Transverse colon (tissue), 4 donors: ENCODE measurements around the gene ASTN1. TPM values are rescaled to one million over a fixed set of nuclear protein-coding genes. Genes with fewer than 3 reads are reported as not detected.

Experiments
- DNase-seq: peaks from one replicate; pipeline ENCODE4 v3.0.0-alpha.2; 2019
- H3K27ac ChIP-seq, 4 donors: fragments of 200-600 bp; sonication (generic); 2 replicates each; pipeline ENCODE4 v1.5.1; 2016 to 2018; ENCODE audit warnings: inconsistent platforms in 4 of 4
- H3K27me3 ChIP-seq: fragments of 200-600 bp; sonication (generic); 2 replicates; pipeline ENCODE4 v1.5.1; 2017; ENCODE audit warnings: inconsistent platforms
- H3K36me3 ChIP-seq, 4 donors: fragments of 200-600 bp; sonication (generic); 2 replicates each; pipeline ENCODE4 v1.5.1; 2017 to 2019; ENCODE audit warnings: inconsistent platforms in 4 of 4
- H3K4me1 ChIP-seq, 4 donors: fragments of 200-600 bp; sonication (generic); 2 replicates each; pipeline ENCODE4 v1.5.1; 2017 to 2020; ENCODE audit warnings: inconsistent platforms in 4 of 4
- H3K4me3 ChIP-seq, 4 donors: fragments of 200-600 bp; sonication (generic); 1 replicate in 1 of 4; 2 replicates in 3 of 4; pipeline versions ENCODE4 v1.5.1 to v1.6.1; 2017 to 2019; ENCODE audit warnings: inconsistent platforms in 4 of 4
- H3K9me3 ChIP-seq, 2 donors: fragments of 200-600 bp; sonication (generic); 2 replicates each; pipeline ENCODE4 v1.5.1; 2017 to 2019; ENCODE audit warnings: inconsistent platforms in 2 of 2
- EP300 ChIP-seq: sonication (generic); formaldehyde crosslinking; IDR thresholded peaks from one replicate; pipeline ENCODE4 v1.6.1; 2017; ENCODE audit warnings: antibody characterized with exemption, low read depth
- POLR2A ChIP-seq: fragments of 450-650 bp; IDR thresholded peaks from one replicate; pipeline ENCODE4 v1.6.1; 2016; ENCODE audit warnings: antibody characterized with exemption, mild to moderate bottlenecking, moderate library complexity
- POLR2AphosphoS5 ChIP-seq, 3 donors: sonication (generic); formaldehyde crosslinking; IDR thresholded peaks; one replicate each; pipeline ENCODE4 v1.6.1; 2016; ENCODE audit warnings: antibody characterized with exemption in 3 of 3
- WGBS, 2 donors: methylation state at CpG; one replicate each; pipeline ENCODE4 v1.1.5; 2018; ENCODE audit warnings: low coverage in 1 of 2; 5-methylcytosine and 5-hydroxymethylcytosine counted together
- in situ Hi-C, 4 donors: fragments of 200-750 bp; cut with MboI; loops; one replicate each; pipeline versions ENCODE4 v1.15.0 to v1.15.1; 2017; ENCODE audit warnings: low sequenced_read_pairs in 3 of 4, low pct_ligation_motif_present in 1 of 4, low pct_unique_long_range_greater_than_20kb in 1 of 4
- intact Hi-C: fragments of 100-400 bp; cut with DNase I; formaldehyde crosslinking; loops from one replicate; pipeline ENCODE4 v1.15.1; 2023; ENCODE audit warnings: low total_unique reads
- total RNA-seq, 4 donors: library from RNA; depleted of rRNA; stranded (reverse); fragments of >200 nt; gene quantifications; one replicate each; pipeline ENCODE4 v1.1.0, GENCODE V29; 2016
- TF ChIP-seq, protein P1 (sequence below), 5 experiments: fragments of 200-600 bp in 3 of 5; fragments of 450-650 bp in 2 of 5; sonication (generic) in 3 of 5; IDR thresholded peaks; 1 replicate in 2 of 5; 2 replicates in 3 of 5; pipeline ENCODE4 v1.5.1; 2016 to 2017; ENCODE audit warnings: antibody characterized with exemption in 5 of 5, inconsistent platforms in 3 of 5, mild to moderate bottlenecking in 2 of 5, moderate library complexity in 1 of 5

The ASTN1 gene
- total RNA-seq, 4 donors from 2014 or later = 0.27 to 3.0 (median 0.74) TPM

DNA sequence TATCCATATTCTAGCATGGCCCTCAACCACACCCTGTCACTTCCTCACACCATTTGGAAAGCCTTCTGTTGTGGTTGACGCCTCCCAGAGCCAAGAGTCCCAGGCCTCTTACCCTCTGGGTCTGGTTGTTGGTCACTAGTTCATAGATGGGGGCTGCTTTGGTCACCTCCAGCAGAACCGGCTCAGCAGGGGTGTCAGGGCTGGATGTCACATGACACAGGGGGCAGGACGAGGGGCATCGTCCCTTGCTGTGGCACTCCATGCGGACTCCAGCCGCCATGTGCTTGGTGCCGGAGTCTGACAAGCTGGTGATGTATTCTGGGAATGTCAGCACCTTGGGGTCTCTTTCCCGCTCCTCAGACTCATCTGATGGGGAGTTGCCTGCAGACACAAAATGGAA is 270.1 kb downstream of the ASTN1 start:
- Histone ChIP-seq H3K4me1 (peaks cover 0 to 7% (median 3%) of the 10 kb centered on the region in 4 donors), H3K36me3 (no peaks in the 10 kb centered on the region), H3K4me3 (no peak overlapping the region), H3K9me3 (no peaks in the 10 kb centered on the region), H3K27ac (no peak overlapping the region), H3K27me3 (peaks cover 7% of the 10 kb centered on the region)
- intact Hi-C loops (loop anchor here (10.0 kb wide), 1 partner anchor 1040 kb away; no protein-coding TSS in a partner anchor), in situ Hi-C loops (loop anchor here in 3 of 4 donors (10.0 to 25.0 kb wide), 3 partner anchors 280 to 1043 kb away; partner anchors contain the start of gene BRINP2 (in 1 of the 3))
- DNase-seq = no peak
- TF ChIP-seq POLR2A = no peak
- no peak for TF ChIP-seq POLR2AphosphoS5 (IDR thresholded peaks at IDR 0.05)
- no peak for TF ChIP-seq EP300
- TF ChIP-seq, protein P1, sequence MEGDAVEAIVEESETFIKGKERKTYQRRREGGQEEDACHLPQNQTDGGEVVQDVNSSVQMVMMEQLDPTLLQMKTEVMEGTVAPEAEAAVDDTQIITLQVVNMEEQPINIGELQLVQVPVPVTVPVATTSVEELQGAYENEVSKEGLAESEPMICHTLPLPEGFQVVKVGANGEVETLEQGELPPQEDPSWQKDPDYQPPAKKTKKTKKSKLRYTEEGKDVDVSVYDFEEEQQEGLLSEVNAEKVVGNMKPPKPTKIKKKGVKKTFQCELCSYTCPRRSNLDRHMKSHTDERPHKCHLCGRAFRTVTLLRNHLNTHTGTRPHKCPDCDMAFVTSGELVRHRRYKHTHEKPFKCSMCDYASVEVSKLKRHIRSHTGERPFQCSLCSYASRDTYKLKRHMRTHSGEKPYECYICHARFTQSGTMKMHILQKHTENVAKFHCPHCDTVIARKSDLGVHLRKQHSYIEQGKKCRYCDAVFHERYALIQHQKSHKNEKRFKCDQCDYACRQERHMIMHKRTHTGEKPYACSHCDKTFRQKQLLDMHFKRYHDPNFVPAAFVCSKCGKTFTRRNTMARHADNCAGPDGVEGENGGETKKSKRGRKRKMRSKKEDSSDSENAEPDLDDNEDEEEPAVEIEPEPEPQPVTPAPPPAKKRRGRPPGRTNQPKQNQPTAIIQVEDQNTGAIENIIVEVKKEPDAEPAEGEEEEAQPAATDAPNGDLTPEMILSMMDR (IDR thresholded peaks at IDR 0.05) = no peak
- WGBS, 2 donors = 84% methylated on average over 8 of the region's 8 CpGs; no CpG with 5 or more reads in 1 of the 2 donors

DNA sequence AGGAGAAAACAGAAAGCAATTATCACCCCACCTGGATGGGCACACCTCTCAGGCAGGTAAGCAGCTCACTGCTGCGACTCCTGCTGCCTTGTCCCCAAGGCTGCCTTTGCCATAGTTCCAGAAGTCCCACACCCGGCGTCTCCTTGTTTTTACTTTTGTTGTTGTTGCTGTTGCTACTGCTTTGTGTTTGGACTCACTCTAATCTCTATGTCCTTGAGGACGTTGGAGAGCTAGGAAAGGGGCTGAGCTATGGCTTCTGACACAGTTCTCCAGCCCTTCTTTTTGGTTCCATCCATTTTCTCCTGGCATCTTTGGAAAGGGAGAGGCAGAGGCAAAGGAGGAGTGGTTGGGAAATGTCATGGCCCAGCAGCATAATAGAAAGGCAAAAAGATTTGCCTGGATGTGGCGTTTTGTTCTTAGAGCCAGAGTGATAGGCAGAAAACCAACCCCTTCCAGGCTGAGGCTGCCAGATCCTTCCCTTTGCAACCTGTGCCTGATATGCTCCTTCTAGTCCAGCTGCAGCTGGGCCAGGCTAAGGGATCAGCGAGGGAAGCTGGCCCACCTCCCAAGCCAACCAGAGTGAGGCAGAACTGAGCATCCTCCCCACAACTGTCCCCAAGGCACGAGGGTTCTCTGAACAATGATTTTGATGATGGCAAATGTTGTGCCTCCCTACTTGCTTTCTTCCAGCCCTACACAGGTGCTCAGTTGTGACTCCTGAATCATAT is 270.7 kb downstream of the ASTN1 start:
- Histone ChIP-seq H3K27ac (no peak overlapping the region), H3K4me1 (peaks cover 0 to 7% (median 3%) of the 10 kb centered on the region in 4 donors), H3K4me3 (no peak overlapping the region), H3K9me3 (no peaks in the 10 kb centered on the region), H3K36me3 (no peaks in the 10 kb centered on the region), H3K27me3 (peaks cover 7% of the 10 kb centered on the region)
- no peak for DNase-seq
- 47 to 63% methylated on average over 2 to 7 of the region's 7 CpGs for WGBS, 2 donors
- in situ Hi-C loops = loop anchor here in 3 of 4 donors (10.0 to 25.0 kb wide), 3 partner anchors 281 to 1044 kb away; partner anchors contain the start of gene BRINP2 (in 1 of the 3)
- TF ChIP-seq POLR2AphosphoS5 (IDR thresholded peaks at IDR 0.05) (no peak), EP300 (no peak), POLR2A (no peak)
- TF ChIP-seq, protein P1 (IDR thresholded peaks at IDR 0.05) = no peak
- intact Hi-C loops = loop anchor here (10.0 kb wide), 1 partner anchor 1041 kb away; no protein-coding TSS in a partner anchor

DNA sequence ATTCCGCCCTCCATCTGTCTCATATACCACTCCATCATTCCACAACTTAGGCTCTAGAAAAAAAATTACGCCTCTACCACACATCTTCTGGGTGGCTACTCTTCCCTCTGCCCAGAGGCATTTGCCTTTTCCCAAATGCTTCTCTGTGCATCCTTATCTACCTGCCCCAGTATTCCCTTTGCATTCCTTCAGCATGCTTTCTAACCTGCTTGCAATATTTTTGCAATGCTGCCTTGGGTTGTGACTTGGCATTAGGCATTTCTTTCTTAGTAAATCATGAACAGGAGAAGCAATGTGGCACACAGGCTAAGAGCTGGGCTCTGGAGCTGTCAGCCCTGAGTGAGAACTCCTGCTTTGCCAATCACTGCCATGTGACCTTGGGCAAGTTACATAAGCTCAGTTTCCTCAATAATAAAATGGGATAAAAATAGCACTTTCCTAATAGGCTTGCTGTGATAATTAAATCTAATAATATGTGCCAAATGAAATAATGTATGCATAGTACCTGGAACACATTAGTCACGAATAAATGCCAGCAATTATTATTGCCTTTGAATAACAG is 276.0 kb downstream of the ASTN1 start:
- Histone ChIP-seq H3K27ac (no peak overlapping the region), H3K4me3 (no peak overlapping the region), H3K36me3 (no peaks in the 10 kb centered on the region), H3K9me3 (no peaks in the 10 kb centered on the region), H3K27me3 (no peaks in the 10 kb centered on the region), H3K4me1 (no peaks in the 10 kb centered on the region)
- TF ChIP-seq, protein P1 (IDR thresholded peaks at IDR 0.05) = no peak
- TF ChIP-seq POLR2A (no peak), POLR2AphosphoS5 (IDR thresholded peaks at IDR 0.05) (no peak), EP300 (no peak)
- in situ Hi-C loops = loop anchor here (10.0 to 25.0 kb wide), 3 partner anchors 334 to 1049 kb away; no protein-coding TSS in a partner anchor
- no peak for DNase-seq
- WGBS, 2 donors = 88 to 94% methylated on average over 3 of the region's 3 CpGs
- intact Hi-C loops = no loop called here

DNA sequence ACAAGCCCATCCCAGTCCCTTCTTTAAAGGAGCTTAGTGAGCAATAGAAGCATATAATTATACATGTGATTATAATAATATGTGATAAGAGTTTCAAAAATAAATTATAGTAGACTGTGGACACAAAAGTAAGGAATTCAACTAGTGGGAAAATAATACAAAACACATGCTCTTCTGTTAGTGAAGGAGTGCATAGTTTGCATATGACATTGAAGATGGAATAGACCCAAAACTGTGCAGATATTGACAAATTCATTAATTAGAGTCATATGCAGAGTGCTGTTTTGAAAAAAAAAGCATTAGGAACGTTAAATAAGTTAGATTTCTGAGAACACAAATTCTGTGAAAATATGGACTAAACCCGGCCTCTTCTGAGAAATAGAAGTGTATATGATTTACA is 278.8 kb downstream of the ASTN1 start:
- WGBS, 2 donors = 75% methylated on average over 2 of the region's 2 CpGs
- Histone ChIP-seq H3K27me3 (no peaks in the 10 kb centered on the region), H3K4me3 (no peak overlapping the region), H3K27ac (no peak overlapping the region), H3K4me1 (no peaks in the 10 kb centered on the region), H3K36me3 (no peaks in the 10 kb centered on the region), H3K9me3 (no peaks in the 10 kb centered on the region)
- intact Hi-C loops (no loop called here), in situ Hi-C loops (loop anchor here (10.0 to 25.0 kb wide), 3 partner anchors 331 to 1052 kb away; no protein-coding TSS in a partner anchor)
- no peak for DNase-seq
- no peak for TF ChIP-seq EP300
- no peak for TF ChIP-seq POLR2AphosphoS5 (IDR thresholded peaks at IDR 0.05)
- TF ChIP-seq, protein P1 (IDR thresholded peaks at IDR 0.05) = no peak
- TF ChIP-seq POLR2A = no peak
